Suppressor macrophage treated with lipopolysaccharide for 1 hour (primary cell): Measurements from ENCODE around the gene SLX4IP.

Experiments used
- DNase-seq, 3 donors: peaks; one replicate each; pipeline ENCODE4 v3.0.0-alpha.2; 2020 to 2022

SLX4IP gene

DNA sequence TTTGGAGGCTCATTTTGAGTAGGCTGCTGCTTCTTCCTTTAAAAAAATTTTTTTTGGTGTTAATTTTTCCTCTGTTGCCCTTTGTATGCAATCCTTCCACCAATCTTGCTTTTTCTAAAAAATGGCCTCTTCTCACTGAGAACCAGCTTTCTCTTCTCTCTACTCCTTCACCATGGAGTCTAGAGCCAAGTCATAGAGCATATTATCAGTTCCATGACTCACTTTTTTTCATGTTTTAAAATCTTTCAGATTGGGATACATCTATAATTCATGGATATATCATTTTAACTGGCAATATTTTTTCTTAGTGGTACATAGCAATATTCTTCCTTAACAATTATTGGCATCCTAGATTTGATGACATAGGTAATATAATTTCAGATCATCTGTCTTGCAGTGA is 62.7 kb downstream of the SLX4IP start:
- DNase-seq, result no peak

GRCh38 chr20:10498200-10498599 is 63.1 kb downstream of the SLX4IP start:
- DNase-seq, result no peak

GRCh38 chr20:10501402-10501801 is 66.3 kb downstream of the SLX4IP start:
- peak; percentile 53 to 58 (median 57) for DNase-seq

DNA sequence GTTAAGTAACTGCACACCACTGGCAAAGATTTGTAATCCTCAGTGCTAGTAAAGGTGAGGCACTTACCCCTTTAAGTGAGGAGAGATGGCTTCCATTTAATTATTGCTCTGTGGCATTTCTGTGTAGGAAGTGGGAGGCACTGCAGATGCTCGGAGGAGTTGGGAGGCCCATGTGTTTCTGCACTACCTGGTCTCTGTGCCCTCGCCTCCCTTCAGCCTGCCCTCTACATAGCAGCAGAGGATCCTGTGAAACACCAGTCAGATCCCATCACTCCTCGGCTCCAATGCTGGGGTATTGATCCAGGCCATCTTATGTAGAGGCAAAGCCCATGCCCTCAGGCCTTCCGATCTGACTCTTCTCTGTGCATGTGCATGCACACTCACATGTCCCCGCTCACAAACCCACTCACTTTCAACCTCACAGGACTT is 67.0 kb downstream of the SLX4IP start:
- no peak for DNase-seq

DNA sequence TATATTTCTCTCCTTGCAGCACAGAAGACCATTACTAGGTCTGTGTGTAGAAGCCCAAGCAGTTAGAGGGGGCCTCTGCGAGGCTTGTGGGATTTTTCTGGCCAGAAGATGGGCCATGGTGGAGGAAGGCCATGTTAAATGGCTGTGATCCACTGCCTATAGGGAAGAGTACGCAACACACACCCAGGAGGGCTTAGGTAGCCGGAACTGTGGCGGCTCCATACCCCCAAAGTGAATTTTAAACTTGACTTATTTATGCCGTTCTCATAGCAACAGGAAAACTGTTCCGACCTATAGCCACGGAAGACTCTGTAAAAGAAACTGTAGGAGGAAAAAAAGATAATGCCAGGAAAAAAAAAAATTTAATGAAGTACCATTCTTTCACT is 69.5 kb downstream of the SLX4IP start:
- DNase-seq, result no peak

GRCh38 chr20:10504994-10505730 is 70.1 kb downstream of the SLX4IP start:
- DNase-seq, result peak; percentile 51 to 75 (median 70)

- no peak for DNase-seq
Measured at GRCh38 chr20:10505827-10506226, 70.7 kb downstream of the SLX4IP start.

DNA sequence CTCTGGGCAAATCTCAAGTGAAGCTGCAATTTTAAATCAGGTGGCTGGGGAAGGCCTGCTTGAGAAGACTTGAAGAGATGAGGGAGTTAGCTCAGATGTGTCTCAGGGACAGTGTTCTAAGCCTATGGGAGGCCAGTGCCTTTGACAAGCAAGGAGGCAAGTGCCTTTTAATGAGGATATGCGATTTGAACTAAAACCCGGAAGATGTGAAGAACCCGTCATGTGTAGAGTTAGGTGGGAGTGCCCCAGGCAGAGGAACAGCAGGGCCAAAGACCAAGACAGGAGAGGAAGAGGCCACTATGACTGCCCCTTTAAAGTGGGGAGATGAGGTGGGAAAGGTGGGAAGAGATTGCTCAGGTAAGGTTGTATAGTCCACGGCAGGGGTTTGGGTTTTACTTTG is 71.9 kb downstream of the SLX4IP start:
- no peak for DNase-seq

DNA sequence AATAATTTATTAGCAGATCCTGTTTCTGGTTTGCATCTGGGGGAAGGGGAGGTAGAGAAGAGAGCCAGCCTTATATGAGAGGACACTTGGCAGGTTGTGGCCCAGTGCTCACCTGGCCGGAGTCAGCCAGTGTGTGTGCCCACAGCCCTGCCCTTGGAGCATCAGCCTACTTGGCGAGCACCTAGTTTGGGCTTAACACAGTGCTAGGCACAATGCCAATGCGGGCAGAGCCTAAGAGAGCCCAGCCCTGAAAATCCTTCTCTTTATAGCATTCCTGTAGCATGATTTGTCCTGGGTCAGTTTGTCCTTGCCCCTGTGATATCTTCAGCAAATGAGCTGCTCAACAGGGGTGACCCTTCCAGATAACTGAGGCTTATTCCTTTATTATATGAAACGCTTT is 73.0 kb downstream of the SLX4IP start:
- no peak for DNase-seq

GRCh38 chr20:10508468-10509251 is 73.6 kb downstream of the SLX4IP start:
- DNase-seq, result peak; percentile 31 to 42 (median 33)

GRCh38 chr20:10509376-10509775 is 74.3 kb downstream of the SLX4IP start:
- DNase-seq, result no peak

DNA sequence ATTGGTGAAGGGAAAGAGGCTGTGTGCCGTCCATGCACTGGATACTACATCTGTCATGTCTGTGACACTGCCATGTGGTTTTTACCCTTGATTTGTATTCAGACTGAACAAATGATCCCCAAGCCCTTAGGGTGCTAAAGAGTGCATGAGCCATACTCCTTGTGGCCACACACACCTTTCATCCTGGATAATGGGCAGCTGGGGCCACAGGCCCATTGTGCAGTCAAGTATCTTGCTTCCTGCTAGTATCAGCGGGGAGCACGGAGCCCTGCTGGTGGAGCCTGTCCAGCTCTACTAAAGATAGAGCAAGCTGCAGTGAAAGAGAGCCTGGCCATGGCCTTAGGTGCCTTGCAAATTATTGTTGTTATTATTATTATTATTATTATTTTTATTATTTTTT is 75.1 kb downstream of the SLX4IP start:
- DNase-seq, result no peak

GRCh38 chr20:10511170-10511508 is 76.0 kb downstream of the SLX4IP start:
- peak in 1 of 3 donors; percentile 25 for DNase-seq

DNA sequence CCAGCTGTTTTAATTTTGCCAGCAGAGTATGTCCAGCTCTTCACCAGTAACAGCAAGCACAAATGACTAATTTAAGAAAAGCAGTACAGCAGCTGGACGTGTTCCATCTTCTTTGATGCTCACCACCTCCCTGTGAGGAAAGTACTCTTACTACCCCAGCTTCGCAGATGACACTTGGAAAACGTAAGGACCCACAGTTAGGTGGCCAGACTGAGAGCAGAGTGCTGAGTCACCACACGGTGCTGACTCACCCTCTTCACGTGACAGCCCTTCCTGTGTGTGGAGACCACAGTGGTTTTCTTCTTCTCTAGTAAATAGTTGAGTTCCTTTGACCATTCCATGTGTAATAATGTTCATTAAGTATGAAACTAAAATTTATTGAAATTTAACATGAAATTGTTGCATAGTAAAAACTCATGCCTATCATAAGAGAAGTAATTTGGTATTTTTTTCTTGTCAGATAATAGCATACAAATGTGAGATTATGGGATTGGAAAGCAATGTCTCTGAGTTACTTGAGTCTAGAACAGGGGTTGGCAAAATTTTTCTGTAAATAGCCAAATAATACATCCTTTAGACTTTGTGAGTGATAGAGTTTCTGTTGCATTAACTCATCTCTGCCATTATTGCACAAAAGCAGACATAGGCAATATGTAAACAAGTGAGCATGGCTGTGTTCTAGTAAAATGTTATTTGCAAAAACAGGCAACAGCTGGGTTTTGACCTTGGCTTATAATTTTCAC is 76.6 kb downstream of the SLX4IP start:
- DNase-seq, result peak; percentile 91 to 95 (median 94)

GRCh38 chr20:10513061-10513460 is 78.0 kb downstream of the SLX4IP start:
- DNase-seq, result no peak

DNA sequence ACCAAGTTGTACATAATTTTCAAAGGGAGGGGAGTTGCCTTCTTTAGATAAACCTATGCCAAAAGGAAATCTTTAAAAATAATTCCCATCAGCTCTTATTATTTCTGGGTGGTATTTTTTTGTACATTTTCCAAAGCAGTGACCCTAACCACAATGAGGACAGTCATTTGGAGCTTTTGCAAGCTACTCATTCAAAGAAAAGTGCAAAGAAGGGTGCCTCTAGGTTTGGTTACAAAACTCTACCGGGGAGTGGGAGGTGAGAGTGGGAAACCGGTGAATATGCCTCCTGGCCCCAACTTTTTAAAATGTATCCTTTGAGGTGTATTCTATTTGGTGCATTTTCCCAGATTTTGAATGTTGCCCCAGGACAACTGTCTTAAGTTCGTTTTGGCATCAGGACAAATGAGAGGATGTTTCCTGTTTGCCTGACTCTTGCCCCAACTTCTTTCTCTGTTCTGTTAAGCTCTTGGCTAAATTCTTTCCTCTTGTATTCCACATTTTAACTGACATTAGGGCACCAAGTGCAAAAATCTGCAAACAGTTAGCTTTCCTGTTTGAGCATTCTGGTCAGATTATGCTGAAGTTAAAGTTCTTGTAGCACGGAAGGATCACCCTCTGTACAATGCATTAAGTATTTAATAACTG is 78.9 kb downstream of the SLX4IP start:
- DNase-seq, result no peak

DNA sequence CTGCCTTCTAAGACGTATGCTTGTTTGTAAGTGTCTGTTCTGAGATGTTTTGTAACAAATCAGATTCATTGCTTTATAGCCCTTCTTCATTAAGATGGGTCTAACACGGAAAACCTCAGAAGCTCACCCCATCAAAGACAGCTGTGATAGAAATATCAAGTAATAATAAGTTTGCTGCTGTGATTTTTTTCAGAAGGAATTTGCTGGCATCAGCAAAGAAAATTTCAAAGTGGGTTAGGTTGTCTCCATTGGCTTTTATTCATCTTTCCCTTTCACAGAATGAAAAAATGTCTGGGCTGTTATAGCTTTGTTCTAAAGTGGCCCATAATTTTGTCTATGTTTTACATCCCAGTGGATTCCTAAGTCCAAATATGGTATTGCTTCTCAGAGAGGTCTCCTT is 81.4 kb downstream of the SLX4IP start:
- no peak for DNase-seq

- DNase-seq, result no peak
Measured at GRCh38 chr20:10519361-10520046, 84.4 kb downstream of the SLX4IP start.

- no peak for DNase-seq
Measured at GRCh38 chr20:10520528-10520927, 85.4 kb downstream of the SLX4IP start.

- no peak for DNase-seq
Measured at GRCh38 chr20:10521068-10521831, 86.1 kb downstream of the SLX4IP start.

GRCh38 chr20:10521836-10522235 is 86.7 kb downstream of the SLX4IP start:
- DNase-seq, result no peak

DNA sequence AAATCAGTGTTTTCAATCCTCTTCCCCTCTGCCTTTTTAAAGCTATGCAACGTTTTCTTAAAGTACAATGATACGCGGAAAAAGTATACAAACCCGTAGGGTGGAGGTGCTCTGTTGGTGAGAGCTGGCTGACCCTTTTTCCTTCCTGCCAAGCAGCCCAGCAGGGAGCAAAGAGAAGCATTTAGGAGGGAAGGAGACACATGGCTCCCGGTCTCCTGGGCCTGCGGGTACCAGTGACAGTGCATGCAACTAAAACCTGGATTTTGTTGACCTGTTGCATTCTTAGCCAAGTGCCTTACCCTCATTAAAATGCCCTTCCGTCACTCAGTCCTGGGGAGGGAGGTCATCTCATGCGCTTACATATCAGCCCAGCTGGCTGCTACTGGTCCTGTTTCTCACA is 87.2 kb downstream of the SLX4IP start:
- DNase-seq, result no peak
